ENCODE results near the gene TBX15. TPM values are rescaled to one million over a fixed set of nuclear protein-coding genes. Genes with fewer than 3 reads are reported as not detected.

TBX15 gene
- total RNA-seq, 1 donor from 2014 or later = not detected

DNA sequence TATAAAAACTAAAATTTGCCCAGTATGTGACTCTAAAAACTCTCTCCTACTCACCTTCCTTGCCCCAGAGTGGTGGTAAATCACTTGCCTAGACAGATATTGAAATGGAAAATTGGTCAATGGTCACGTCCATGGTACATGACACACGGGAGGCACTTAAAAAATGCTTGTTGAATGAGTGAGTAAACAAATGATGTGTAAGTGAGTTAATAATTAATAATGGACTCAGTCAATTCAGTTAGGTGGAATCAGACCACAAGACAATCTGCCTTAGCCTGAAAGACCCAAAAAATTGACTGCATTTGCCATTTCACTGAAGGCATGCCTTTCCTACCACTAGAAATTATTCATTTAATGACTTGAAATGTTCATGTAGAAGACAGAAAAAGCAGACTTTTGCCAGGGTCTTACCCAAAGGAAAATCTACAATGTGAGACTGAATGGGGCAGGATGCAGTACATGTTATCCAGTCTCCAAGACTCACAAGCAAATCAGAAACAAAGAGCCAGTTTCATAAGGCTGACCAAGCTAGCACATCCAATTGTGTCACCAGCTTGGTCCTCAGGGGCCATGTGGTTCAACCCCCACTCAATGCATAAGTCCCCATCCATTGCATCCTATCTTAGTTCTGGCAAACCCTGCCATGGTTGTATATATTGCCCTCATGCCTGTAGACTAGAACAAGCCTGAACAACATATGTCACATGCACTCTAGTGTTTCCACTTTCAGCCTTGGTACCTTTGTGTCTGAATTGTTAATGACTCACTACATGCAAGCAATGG is 73.6 kb downstream of the TBX15 start:
- Mint-ChIP-seq H3K27me3 (peaks cover 12% of the 10 kb centered on the region), H3K27ac (no peak overlapping the region), H3K4me3 (ENCODE audit: low read depth) (no peak overlapping the region), H3K9me3 (ENCODE audit: low read depth) (no peaks in the 10 kb centered on the region), H3K4me1 (ENCODE audit: low read depth) (peaks cover 5% of the 10 kb centered on the region), H3K36me3 (ENCODE audit: insufficient read depth) (no peaks in the 10 kb centered on the region)
- DNase-seq (ENCODE audit: low spot score, unreplicated experiment) = no peak
- TF ChIP-seq CTCF (IDR thresholded peaks at IDR 0.05; ENCODE audit: unreplicated experiment) = no peak

- no peak for DNase-seq (ENCODE audit: low spot score, unreplicated experiment)
- no peaks in the 10 kb centered on the region for H3K9me3 Mint-ChIP-seq (ENCODE audit: low read depth)
- H3K4me3 Mint-ChIP-seq (ENCODE audit: low read depth) = no peak overlapping the region
- no peak overlapping the region for H3K27ac Mint-ChIP-seq
- peaks cover 12% of the 10 kb centered on the region for H3K27me3 Mint-ChIP-seq
- TF ChIP-seq CTCF (IDR thresholded peaks at IDR 0.05; ENCODE audit: unreplicated experiment) = no peak
- peaks cover 5% of the 10 kb centered on the region for H3K4me1 Mint-ChIP-seq (ENCODE audit: low read depth)
- H3K36me3 Mint-ChIP-seq (ENCODE audit: insufficient read depth) = no peaks in the 10 kb centered on the region
Observed at GRCh38 chr1:118913818-118914217, 74.3 kb downstream of the TBX15 start.

DNA sequence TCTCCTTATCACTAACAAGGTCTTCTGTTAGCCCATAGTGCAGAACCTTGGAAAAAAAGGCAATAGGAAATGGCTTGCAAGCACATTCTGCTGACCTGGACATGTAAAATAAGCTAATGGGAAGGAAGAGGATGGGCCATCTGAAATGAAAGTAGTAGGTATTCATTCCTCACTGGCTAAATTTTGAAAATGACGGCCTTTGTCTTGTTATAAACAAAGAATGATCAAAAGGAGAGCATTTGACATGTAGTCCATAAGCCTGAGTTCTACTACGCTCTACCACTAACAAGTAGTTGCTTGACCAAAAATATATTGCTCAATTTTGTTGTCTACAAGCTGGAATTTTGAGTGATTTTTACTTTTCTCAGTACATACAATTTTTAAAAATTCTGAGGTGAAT is 75.6 kb downstream of the TBX15 start:
- DNase-seq (ENCODE audit: low spot score, unreplicated experiment) = no peak
- H3K36me3 Mint-ChIP-seq (ENCODE audit: insufficient read depth) = no peaks in the 10 kb centered on the region
- no peak overlapping the region for H3K27ac Mint-ChIP-seq
- H3K4me1 Mint-ChIP-seq (ENCODE audit: low read depth) = peaks cover 5% of the 10 kb centered on the region
- peaks cover 16% of the 10 kb centered on the region for H3K27me3 Mint-ChIP-seq
- no peaks in the 10 kb centered on the region for H3K9me3 Mint-ChIP-seq (ENCODE audit: low read depth)
- H3K4me3 Mint-ChIP-seq (ENCODE audit: low read depth) = no peak overlapping the region
- no peak for TF ChIP-seq CTCF (IDR thresholded peaks at IDR 0.05; ENCODE audit: unreplicated experiment)

DNA sequence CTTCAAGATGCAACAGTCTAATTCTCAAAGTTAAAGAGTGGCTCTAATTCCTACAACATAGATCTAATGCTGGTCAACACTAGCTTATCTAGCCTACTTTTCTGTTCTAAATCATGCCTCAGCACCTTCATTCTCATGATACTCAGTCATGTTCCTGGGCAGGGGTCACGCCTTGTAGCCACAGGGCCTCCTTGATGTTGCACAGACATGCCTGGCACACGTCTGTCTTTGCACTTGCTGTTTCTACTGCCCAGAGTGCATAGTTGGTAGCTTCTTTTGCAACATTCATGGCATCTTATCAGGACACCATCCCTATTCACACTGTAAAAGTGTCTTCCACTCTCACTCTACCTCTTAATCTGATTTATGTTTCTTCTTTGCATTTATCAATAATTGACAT is 76.6 kb downstream of the TBX15 start:
- peaks cover 17% of the 10 kb centered on the region for H3K27me3 Mint-ChIP-seq
- no peaks in the 10 kb centered on the region for H3K36me3 Mint-ChIP-seq (ENCODE audit: insufficient read depth)
- no peak for TF ChIP-seq CTCF (IDR thresholded peaks at IDR 0.05; ENCODE audit: unreplicated experiment)
- no peak overlapping the region for H3K27ac Mint-ChIP-seq
- H3K4me1 Mint-ChIP-seq (ENCODE audit: low read depth) = peaks cover 5% of the 10 kb centered on the region
- no peaks in the 10 kb centered on the region for H3K9me3 Mint-ChIP-seq (ENCODE audit: low read depth)
- H3K4me3 Mint-ChIP-seq (ENCODE audit: low read depth) = no peak overlapping the region
- DNase-seq (ENCODE audit: low spot score, unreplicated experiment) = no peak

DNA sequence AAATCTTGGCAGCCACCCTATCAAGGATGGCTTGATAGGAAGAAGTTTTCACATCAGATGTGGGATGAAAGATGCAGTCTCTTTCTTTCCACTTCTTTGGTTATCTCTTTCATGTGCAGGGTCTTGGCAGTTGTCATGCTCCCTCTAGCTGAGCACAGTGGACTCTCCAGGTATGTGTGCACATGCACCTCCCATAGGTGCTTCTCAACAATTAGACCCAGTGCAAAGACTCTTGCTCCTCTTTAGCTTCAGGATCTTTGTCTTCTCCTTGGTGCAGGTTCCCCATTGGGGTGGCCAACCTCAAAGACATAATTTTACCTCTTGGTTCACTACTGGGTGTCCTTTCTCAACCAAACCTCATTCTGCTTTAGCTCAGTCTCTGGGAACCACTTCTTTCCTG is 80.7 kb downstream of the TBX15 start:
- H3K4me1 Mint-ChIP-seq (ENCODE audit: low read depth) = no peaks in the 10 kb centered on the region
- no peak for DNase-seq (ENCODE audit: low spot score, unreplicated experiment)
- peaks cover 19% of the 10 kb centered on the region for H3K27me3 Mint-ChIP-seq
- no peaks in the 10 kb centered on the region for H3K9me3 Mint-ChIP-seq (ENCODE audit: low read depth)
- no peak for TF ChIP-seq CTCF (IDR thresholded peaks at IDR 0.05; ENCODE audit: unreplicated experiment)
- H3K36me3 Mint-ChIP-seq (ENCODE audit: insufficient read depth) = no peaks in the 10 kb centered on the region
- H3K4me3 Mint-ChIP-seq (ENCODE audit: low read depth) = no peak overlapping the region
- H3K27ac Mint-ChIP-seq = no peak overlapping the region
